HG02642 (cell line): Measurements from ENCODE around the gene ACIN1.
"Not testable (repeated sequence)": the region's sequence is repeated elsewhere in the genome, so short reads cannot be mapped to it uniquely, and the experiment has no call there.

ENCODE experiments used
- ATAC-seq: cut with Tn5 transposase; IDR thresholded peaks from one replicate; pipeline ENCODE4 v1.9.1; 2021; ENCODE audit warnings: mild to moderate bottlenecking; ENCODE audit not compliant: unreplicated experiment, poor library complexity

ACIN1 gene

GRCh38 chr14:23124337-23124954 lies 29.5 kb upstream of the ACIN1 start:
- ATAC-seq, result no peak

GRCh38 chr14:23123419-23123818 lies 28.5 kb upstream of the ACIN1 start:
- ATAC-seq, result no peak

- no peak for ATAC-seq
Observed at GRCh38 chr14:23122086-23122485, 27.1 kb upstream of the ACIN1 start.

GRCh38 chr14:23121361-23121771 lies 26.4 kb upstream of the ACIN1 start:
- no peak for ATAC-seq

GRCh38 chr14:23120541-23121251 lies 25.8 kb upstream of the ACIN1 start:
- peak; percentile 70 for ATAC-seq

- no peak for ATAC-seq
Observed at GRCh38 chr14:23119363-23120327, 24.7 kb upstream of the ACIN1 start.

- ATAC-seq, result no peak
Observed at GRCh38 chr14:23118506-23119362, 23.8 kb upstream of the ACIN1 start, which contains the start of gene CEBPE. Gene CEBPE, minus strand, starts transcription at chr14:23119255. Its CDS starts 164 bp downstream, at chr14:23119091.

- no peak for ATAC-seq
Observed at GRCh38 chr14:23117371-23118020, 22.6 kb upstream of the ACIN1 start.

- ATAC-seq, result no peak
Observed at GRCh38 chr14:23115918-23116317, 21.0 kb upstream of the ACIN1 start.

- no peak for ATAC-seq
Observed at GRCh38 chr14:23115039-23115731, 20.2 kb upstream of the ACIN1 start.

GRCh38 chr14:23114669-23115038 lies 19.7 kb upstream of the ACIN1 start:
- no peak for ATAC-seq

GRCh38 chr14:23114120-23114458 lies 19.2 kb upstream of the ACIN1 start:
- no peak for ATAC-seq

- ATAC-seq, result no peak
Observed at GRCh38 chr14:23113431-23114119, 18.6 kb upstream of the ACIN1 start.

- no peak for ATAC-seq
Observed at GRCh38 chr14:23112359-23113178, 17.6 kb upstream of the ACIN1 start.

- ATAC-seq, result no peak
Observed at GRCh38 chr14:23110579-23111365, 15.8 kb upstream of the ACIN1 start.

GRCh38 chr14:23109769-23110168 lies 14.8 kb upstream of the ACIN1 start:
- no peak for ATAC-seq

- ATAC-seq, result not testable (repeated sequence)
Observed at GRCh38 chr14:23108169-23108568, 13.2 kb upstream of the ACIN1 start.
